Heart left ventricle (tissue), 16 donors: ENCODE measurements around the gene SPTB. TPM values are rescaled to one million over a fixed set of nuclear protein-coding genes. Genes with fewer than 3 reads are reported as not detected.

Experiments used
- ATAC-seq, 4 donors: fragments of 200-7000 bp; cut with Tn5 transposase; one replicate each; pipeline ENCODE4 v1.9.1; 2020 to 2022; ENCODE audit warnings: moderate library complexity in 4 of 4, mild to moderate bottlenecking in 3 of 4, moderate number of reproducible peaks in 1 of 4
- DNase-seq, 5 donors: peaks; one replicate each; pipeline ENCODE4 v3.0.0-alpha.2; 2020
- H3K27ac ChIP-seq, 12 donors: fragments of 200-600 bp; sonication (generic) in 4 of 12; one replicate each; pipeline versions ENCODE4 v1.5.0 to v1.8.0; 2016 to 2022; ENCODE audit warnings: mild to moderate bottlenecking in 2 of 12
- H3K27me3 ChIP-seq, 9 donors: fragments of 200-600 bp; sonication (generic) in 2 of 9; one replicate each; pipeline versions ENCODE4 v1.5.1 to v1.8.0; 2016 to 2022; ENCODE audit warnings: mild to moderate bottlenecking in 3 of 9
- H3K36me3 ChIP-seq, 9 donors: fragments of 200-600 bp; sonication (generic) in 2 of 9; one replicate each; pipeline versions ENCODE4 v1.5.0 to v1.8.0; 2018 to 2022; ENCODE audit warnings: mild to moderate bottlenecking in 2 of 9
- H3K4me1 ChIP-seq, 12 donors: fragments of 200-600 bp; sonication (generic) in 4 of 12; one replicate each; pipeline versions ENCODE4 v1.5.0 to v1.8.0; 2016 to 2022; ENCODE audit warnings: mild to moderate bottlenecking in 3 of 12
- H3K4me3 ChIP-seq, 12 donors: fragments of 200-600 bp; sonication (generic) in 4 of 12; one replicate each; pipeline versions ENCODE4 v1.5.0 to v1.8.0; 2017 to 2022; ENCODE audit warnings: mild to moderate bottlenecking in 9 of 12, moderate library complexity in 4 of 12
- H3K9me3 ChIP-seq, 12 donors: fragments of 200-600 bp; sonication (generic) in 4 of 12; one replicate each; pipeline versions ENCODE4 v1.5.0 to v1.8.0; 2016 to 2022; ENCODE audit warnings: mild to moderate bottlenecking in 1 of 12
- CTCF ChIP-seq, 12 donors: fragments of 200-600 bp; sonication (generic) in 4 of 12; IDR thresholded peaks; one replicate each; pipeline versions ENCODE4 v1.5.0 to v1.8.0; 2018 to 2022; ENCODE audit warnings: antibody characterized with exemption in 12 of 12, mild to moderate bottlenecking in 5 of 12
- POLR2A ChIP-seq, 2 donors: fragments of 450-650 bp; IDR thresholded peaks; one replicate each; pipeline ENCODE4 v1.6.1; 2017; ENCODE audit warnings: antibody characterized with exemption in 2 of 2, mild to moderate bottlenecking in 2 of 2, moderate library complexity in 2 of 2
- WGBS, 4 donors: extraction: QIAGEN DNeasy Blood & Tissue Kit in 2 of 4; methylation state at CpG; one replicate each; pipeline versions ENCODE4 v1.1.5 to v1.1.7; 2013 to 2018; 5-methylcytosine and 5-hydroxymethylcytosine counted together
- intact Hi-C, 10 donors: fragments of 100-400 bp; cut with DNase I; formaldehyde crosslinking; loops; one replicate each; pipeline versions ENCODE4 v1.11.1 to v1.14.2; 2022
- polyA plus RNA-seq, 2 donors: library from polyadenylated mRNA; stranded (reverse); fragments of 200-250 nt; gene quantifications; one replicate each; pipeline ENCODE4 v1.2.3, GENCODE V29; 2013
- total RNA-seq, 9 donors: library from RNA; depleted of rRNA in 2 of 9; stranded (reverse); fragments of >200 nt in 2 of 9; fragmentation: NEBNext Ultra II Directional in 3 of 9; extraction: Animal tissue kit (Norgen Biotek cat#: 25700) in 3 of 9; gene quantifications; one replicate each; pipeline versions ENCODE4 v1.1.0 to v1.2.4, GENCODE V29; 2016 to 2023
- donor health status: ischemic (EF 13 %, LVEDD 7.1; RV severe dilation, severe dysfunction).
- donor health status: healthy with polysubstance abuse.
- donor health status: DM: no; HTN: yes; CAD: no.
- donor health status: DM: no; HTN: no; CAD: no.
- donor health status: ischemic (EF 25% LVEDD 6.9; RV normal size, moderate dysfunction).
- donor health status: ischemic (EF 25% LVEDD 5.7; RV mildly dilated, moderate dysfunction).
- donor health status: healthy.
- donor health status: DM: yes; HTN: yes; CAD: no.
- donor health status: ischemic (EF 35%, LVEDD 5.7; RV mildly dilated, moderate dysfunction).
- donor health status: nonischemic (EF 11% LVEDD 7.7; RV severe dilation, severe dysfunction).
- donor health status: DM: yes; HTN: yes; CAD: no.
- donor health status: PGD.
- donor health status: ischemic (EF 29% LVEDD 5.4; RV normal size, mild dysfunction).
- donor health status: nonischemic (EF 23%, LVEDD 6.1; RV moderate dilation, normal function).

The SPTB gene
- total and polyA plus RNA-seq, 11 donors, result 60.3 to 195 (median 92.6) TPM

DNA sequence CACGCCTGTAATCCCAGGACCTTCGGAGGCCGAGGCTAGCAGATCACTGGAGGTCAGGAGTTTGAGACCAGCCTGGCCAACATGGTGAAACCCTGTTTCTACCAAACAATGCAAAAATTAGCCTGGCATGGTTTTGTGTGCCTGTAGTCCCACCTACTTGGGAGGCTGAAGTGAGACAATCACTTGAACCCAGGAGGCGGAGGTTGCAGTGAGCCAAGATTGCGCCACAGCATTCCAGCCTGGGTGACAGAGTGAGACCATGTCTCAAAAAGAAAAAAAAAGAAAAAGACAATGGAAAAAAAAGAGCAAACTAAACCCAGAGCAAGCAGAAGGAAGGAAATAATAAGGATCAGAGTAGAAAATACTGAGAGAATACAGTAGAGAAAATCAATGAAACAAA is 39.9 kb upstream of the SPTB start:
- H3K4me3 ChIP-seq, result no peak overlapping the region
- DNase-seq (no peak), ATAC-seq (no peak)
- no peaks in the 10 kb centered on the region for H3K9me3 ChIP-seq
- peak overlapping the region in 2 of 12 donors; percentile 8 to 14 for H3K27ac ChIP-seq
- H3K27me3 ChIP-seq, result no peaks in the 10 kb centered on the region
- peaks cover 0 to 14% (median 9%) of the 10 kb centered on the region in 9 donors for H3K36me3 ChIP-seq
- intact Hi-C loops, result loop anchor here in 3 of 10 donors (10.0 kb wide), 1 partner anchor 65 kb away; the partner anchor contains the start of gene FNTB (in 3 of the 3)
- TF ChIP-seq POLR2A (IDR thresholded peaks at IDR 0.05) (no peak), CTCF (IDR thresholded peaks at IDR 0.05) (no peak)
- WGBS, 4 donors, result 79 to 96% (median 92%) methylated on average over 5 of the region's 5 CpGs
- peaks cover 0 to 47% (median 31%) of the 10 kb centered on the region in 12 donors for H3K4me1 ChIP-seq

- ATAC-seq, result no peak
- H3K27ac ChIP-seq, result no peak overlapping the region
- TF ChIP-seq POLR2A (IDR thresholded peaks at IDR 0.05) (no peak), CTCF (IDR thresholded peaks at IDR 0.05) (no peak)
- peaks cover 0 to 45% (median 31%) of the 10 kb centered on the region in 12 donors for H3K4me1 ChIP-seq
- intact Hi-C loops, result loop anchor here in 3 of 10 donors (10.0 kb wide), 1 partner anchor 66 kb away; the partner anchor contains the start of gene FNTB (in 3 of the 3)
- no peaks in the 10 kb centered on the region for H3K9me3 ChIP-seq
- no peak overlapping the region for H3K4me3 ChIP-seq
- DNase-seq, result no peak
- peaks cover 0 to 10% (median 5%) of the 10 kb centered on the region in 9 donors for H3K36me3 ChIP-seq
- no peaks in the 10 kb centered on the region for H3K27me3 ChIP-seq
These were observed 39.5 kb upstream of the SPTB start for GRCh38 chr14:64919215-64919614.

DNA sequence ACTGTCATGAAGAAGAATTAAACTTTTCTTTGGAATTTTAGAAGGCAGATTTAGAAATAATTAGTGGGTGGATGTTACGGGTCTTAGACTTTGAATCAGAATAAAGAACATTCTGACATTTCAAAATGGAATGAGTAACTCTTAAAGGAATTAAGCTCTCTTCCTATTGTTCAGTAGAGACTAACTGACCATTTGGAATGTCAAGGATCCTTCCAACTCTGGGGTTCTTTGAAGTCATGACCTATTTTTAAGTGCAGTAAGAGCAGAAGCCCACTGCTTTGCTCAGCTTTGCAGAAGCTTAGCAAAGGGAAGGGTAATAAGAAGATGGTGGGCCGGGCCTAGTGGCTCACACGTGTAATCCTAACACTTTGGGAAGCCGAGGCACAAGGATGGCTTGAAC is 38.5 kb upstream of the SPTB start:
- Histone ChIP-seq H3K4me1 (peaks cover 0 to 49% (median 31%) of the 10 kb centered on the region in 12 donors), H3K27ac (peak overlapping the region in 1 of 12 donors; percentile 28), H3K27me3 (no peaks in the 10 kb centered on the region), H3K4me3 (no peak overlapping the region), H3K9me3 (no peaks in the 10 kb centered on the region), H3K36me3 (no peaks in the 10 kb centered on the region)
- intact Hi-C loops, result loop anchor here in 3 of 10 donors (10.0 kb wide), 1 partner anchor 67 kb away; the partner anchor contains the start of gene FNTB (in 3 of the 3)
- no peak for DNase-seq
- ATAC-seq, result no peak
- TF ChIP-seq POLR2A (IDR thresholded peaks at IDR 0.05) (no peak), CTCF (IDR thresholded peaks at IDR 0.05) (no peak)
- 80 to 90% (median 87%) methylated on average over 4 of the region's 4 CpGs for WGBS, 4 donors

- Histone ChIP-seq H3K27ac (no peak overlapping the region), H3K4me1 (peaks cover 0 to 51% (median 34%) of the 10 kb centered on the region in 12 donors), H3K9me3 (no peaks in the 10 kb centered on the region), H3K4me3 (peak overlapping the region in 4 of 12 donors; percentile 81 to 100 (median 87)), H3K36me3 (no peaks in the 10 kb centered on the region), H3K27me3 (no peaks in the 10 kb centered on the region)
- ATAC-seq (no peak), DNase-seq (no peak)
- intact Hi-C loops, result loop anchor here in 4 of 10 donors (2.0 to 10.0 kb wide), 2 partner anchors 69 to 71 kb away; partner anchors contain the start of gene FNTB (in 4 of the 4)
- 89 to 98% (median 94%) methylated on average over 2 of the region's 2 CpGs for WGBS, 4 donors
- TF ChIP-seq POLR2A (IDR thresholded peaks at IDR 0.05) (no peak), CTCF (IDR thresholded peaks at IDR 0.05) (no peak)
These were observed 36.1 kb upstream of the SPTB start for GRCh38 chr14:64915797-64916196.
